GM18499 (cell line): Measurements from ENCODE around the gene XPNPEP1.

Source experiments
- ATAC-seq: cut with Tn5 transposase; IDR thresholded peaks from one replicate; pipeline ENCODE4 v1.9.1; 2021; ENCODE audit warnings: moderate number of reproducible peaks; ENCODE audit not compliant: insufficient read depth, unreplicated experiment

The XPNPEP1 gene

DNA sequence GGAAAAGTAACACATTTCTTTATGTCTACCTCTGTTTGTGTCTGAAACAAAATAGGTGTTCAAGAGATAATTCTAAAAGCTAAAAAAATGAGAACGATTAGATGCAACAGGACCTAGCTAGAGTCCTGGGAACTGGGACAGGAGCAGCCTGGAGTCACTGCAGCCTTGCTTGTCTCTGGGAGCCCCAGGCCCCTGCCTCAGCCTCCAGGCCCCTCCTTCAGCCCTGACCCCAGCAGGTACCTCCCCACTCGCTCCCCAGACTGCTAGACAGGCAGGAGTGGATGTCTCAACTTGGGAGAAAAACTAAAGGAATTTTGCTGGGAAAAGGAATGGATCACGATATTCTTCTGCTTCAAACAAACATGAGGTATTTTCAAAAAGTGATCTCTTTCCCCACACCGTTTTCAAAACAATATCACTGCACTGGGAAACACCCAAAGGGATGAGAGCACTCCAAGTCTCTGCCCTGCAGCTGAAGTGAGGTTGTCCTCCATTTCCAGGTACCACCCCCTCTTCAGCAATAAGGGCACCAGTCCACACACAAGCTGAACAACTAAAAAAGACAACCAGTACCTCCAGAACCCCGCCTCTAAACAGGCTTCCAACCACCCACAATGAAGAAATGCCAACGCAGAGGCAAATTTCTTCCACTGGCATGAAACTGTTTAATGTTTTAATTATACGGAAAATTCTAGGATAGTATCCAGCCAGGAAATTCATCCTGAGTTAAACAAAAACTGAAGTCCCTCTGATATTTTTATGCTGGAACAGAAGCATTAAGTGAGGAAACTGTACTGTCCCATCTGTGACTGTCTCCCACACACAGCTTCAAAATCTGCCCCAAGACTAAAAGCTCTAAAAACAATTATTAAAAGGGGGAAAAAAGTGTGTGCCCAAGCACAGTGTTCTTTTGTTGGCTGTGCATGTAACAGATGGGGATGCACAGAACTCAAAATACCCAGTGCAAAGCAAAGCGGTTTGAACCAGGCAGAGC, 47.2 kb downstream of the XPNPEP1 start:
- no peak for ATAC-seq

DNA sequence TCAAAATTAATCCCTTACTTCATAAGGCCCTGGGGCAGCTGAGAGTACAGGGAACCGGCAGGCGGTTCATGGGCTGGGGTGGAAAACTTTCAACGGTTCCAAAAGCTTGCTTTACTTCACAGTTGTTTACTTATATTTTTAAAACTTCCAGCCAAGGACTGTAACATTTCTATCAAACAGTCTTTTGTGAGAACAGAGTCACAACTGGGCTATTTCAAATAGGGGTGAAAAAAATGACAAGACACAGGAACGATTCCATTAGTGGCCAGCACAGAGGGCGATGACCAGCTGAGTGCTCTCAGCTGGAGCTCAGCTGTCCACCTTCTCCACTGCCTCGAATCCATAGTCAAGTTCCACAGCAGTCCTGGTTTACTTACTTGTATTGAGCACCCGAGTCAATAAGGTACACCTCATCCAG, 48.2 kb downstream of the XPNPEP1 start:
- no peak for ATAC-seq

DNA sequence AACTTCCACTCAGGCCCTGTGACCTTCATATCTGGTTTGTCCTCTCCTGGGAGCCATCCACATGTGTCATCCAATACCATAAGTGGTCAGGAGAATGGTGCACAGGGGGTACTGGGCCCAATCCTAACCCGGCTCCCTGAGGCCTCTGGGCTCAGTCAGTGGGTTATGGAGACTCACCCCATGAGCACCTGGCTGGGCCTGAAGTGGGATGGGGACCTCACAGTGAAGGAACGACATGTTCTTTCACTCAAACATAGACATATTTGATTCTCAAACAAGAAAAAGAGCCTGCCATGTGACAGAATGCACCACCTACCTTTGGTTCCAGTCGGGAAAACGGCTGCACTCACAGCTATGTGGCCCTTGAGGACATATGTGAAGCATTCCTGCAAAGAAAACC, 51.8 kb downstream of the XPNPEP1 start:
- ATAC-seq = no peak

- ATAC-seq = no peak
Measured at GRCh38 chr10:109866995-109867635, 56.2 kb downstream of the XPNPEP1 start.

DNA sequence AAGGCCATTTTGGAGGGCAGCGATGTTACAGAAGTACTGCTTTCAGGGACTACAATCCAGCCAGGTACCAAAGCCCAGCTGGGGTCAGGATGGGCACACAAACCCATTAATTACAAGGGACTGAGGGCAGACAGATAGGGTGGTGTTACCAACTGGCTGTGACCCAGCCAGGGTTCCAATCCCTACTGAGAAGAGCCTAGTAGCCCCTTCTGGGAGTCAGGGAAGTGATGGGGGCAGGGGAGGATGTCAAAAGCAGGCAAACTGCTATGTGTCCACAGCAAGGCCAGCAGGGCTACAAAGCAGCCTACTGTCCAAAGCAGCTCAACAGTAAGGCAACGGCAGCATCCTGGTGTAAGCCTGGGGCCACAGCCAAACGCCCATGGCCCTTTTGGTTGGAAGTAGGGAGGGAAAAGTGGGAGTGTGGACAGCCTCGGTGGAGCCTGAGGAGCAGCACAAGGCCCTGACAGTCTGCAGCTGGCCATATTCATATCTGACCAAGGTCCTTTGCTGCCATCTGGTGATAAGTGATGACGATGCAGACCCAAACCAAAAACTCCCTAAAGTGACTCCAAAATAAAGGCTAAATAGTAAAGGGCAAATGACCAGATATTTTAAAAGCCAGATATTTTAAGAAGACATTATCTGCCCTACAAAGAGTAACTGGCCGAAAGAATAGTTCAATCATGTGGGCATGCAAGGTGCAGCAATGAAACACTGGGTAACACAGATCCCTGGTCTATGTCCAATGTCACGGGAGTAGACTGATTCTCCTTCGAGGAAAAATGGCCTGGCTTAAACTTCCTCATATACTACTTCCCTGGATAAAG, 56.9 kb downstream of the XPNPEP1 start:
- ATAC-seq = no peak

- no peak for ATAC-seq
Measured at GRCh38 chr10:109863775-109864174, 59.5 kb downstream of the XPNPEP1 start.

DNA sequence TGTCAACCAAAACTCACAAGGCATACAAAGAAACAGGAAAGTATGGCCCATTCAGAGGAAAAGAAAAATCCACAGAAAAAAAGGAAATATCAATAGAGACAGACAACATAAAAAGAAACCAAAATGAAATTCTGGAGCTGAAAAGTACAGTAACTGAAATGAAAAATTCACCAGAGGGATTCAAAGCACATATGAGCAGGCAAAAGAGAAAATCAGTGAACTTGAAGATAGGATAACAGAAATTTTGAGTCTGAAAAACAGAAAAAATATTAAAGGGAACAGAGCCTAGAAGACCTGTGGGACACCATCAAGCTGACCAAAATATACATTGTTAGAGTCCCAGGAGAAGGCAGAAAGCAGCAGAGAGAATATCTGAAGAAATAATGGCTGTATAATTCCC, 60.6 kb downstream of the XPNPEP1 start:
- no peak for ATAC-seq

- ATAC-seq = no peak
Measured at GRCh38 chr10:109862041-109862440, 61.3 kb downstream of the XPNPEP1 start.

- ATAC-seq = no peak
Measured at GRCh38 chr10:109861081-109861480, 62.2 kb downstream of the XPNPEP1 start.

DNA sequence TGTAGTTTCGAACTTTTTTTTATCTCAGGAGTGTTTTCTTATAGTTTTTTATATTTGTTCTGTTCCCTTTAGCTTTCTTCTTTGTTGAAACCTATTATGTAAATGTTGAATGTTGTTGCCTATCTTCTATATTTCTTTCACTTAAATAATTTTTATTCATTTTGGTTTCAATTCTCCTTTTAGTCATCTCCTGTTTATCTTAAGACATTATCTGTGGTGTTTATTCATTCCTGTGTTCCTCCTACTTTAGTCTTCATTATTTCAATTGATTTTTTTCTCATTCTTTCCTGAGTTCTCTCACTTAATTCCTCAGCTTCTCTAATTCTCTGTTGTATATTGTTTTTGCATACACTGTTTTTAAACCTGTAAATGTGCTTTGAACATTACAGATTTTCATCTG, 64.1 kb downstream of the XPNPEP1 start:
- ATAC-seq = no peak

DNA sequence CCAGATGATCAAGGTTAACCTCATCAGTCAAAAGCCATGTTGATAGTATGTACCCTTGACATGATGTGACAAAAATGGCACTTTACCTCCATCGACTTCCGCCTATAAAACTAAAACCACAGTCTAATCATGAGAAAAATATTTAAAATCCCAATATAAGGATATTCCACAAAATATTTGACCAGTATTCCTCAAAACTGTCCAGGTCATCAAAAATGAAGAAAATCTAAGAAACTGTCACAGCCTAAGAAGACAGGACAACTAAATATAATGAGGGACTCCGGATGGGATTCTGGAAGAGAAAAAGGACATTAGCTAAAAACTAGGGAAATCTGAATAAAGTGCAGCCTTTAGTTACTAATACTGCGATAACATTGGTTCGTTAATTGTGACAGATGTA, 67.6 kb downstream of the XPNPEP1 start:
- no peak for ATAC-seq

DNA sequence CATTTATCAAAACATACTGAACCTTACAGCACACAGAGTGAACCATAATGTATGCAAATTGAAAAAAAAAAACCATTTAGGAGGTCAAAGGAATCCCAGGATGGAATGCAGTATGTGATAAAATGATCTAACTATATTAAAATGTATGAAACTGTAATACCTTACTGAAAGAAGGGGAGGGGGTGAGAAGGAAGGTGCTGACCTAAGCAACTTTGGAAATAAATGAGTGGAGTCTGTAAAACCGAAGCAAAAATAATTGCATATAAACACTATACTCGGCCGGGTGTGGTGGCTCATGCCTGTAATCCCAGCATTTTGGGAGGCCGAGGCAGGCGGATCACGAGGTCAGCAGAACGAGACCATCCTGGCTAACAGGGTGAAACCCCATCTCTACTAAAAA, 69.4 kb downstream of the XPNPEP1 start:
- ATAC-seq = no peak

GRCh38 chr10:109852475-109853037, 70.8 kb downstream of the XPNPEP1 start:
- ATAC-seq = no peak

GRCh38 chr10:109851616-109852474, 71.5 kb downstream of the XPNPEP1 start:
- no peak for ATAC-seq

GRCh38 chr10:109846832-109847231, 76.5 kb downstream of the XPNPEP1 start:
- no peak for ATAC-seq

DNA sequence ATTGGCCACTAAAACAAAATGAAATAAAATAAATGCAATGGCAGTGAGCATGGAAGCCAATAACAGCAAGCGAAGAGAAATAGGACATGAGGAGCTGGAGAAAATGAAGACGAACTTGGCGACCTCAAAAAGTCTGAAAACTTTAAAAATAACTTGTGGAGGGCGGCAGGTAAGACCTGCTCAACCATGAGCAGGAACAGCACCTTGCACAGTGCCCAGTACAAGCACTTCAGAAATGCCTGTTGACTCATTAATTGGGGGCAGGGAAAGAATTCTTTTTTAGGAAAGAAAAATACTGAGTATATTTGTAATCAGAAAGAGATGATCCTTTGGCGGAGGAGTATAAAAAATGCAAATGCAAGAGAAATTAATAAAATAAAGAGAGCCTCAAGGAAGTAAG, 78.0 kb downstream of the XPNPEP1 start:
- ATAC-seq = no peak

- ATAC-seq = no peak
Measured at GRCh38 chr10:109838592-109839244, 84.6 kb downstream of the XPNPEP1 start.

DNA sequence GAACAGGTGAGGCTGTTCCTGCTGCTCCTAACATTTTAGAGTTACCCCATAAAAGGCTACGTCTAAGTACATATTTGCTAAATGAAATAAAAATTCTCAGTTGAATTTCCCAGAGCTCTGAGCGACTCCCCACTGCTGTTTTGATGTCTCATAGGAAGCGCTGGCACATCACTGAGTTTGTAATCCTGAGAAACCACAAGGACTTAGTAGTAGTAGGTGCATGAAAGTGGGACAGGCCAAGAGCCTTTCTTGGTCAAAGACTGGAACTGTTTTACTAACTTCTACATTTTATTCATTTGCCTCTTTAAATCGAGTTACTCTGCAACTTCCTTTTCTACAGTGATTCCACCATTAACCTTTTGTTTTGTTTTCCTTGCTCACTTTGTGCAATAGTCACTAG, 85.9 kb downstream of the XPNPEP1 start:
- ATAC-seq = no peak

- no peak for ATAC-seq
Measured at GRCh38 chr10:109835257-109835656, 88.1 kb downstream of the XPNPEP1 start.
